HG03097 (cell line): ENCODE measurements around the gene DMWD.
"Not testable (repeated sequence)": the region's sequence is repeated elsewhere in the genome, so short reads cannot be mapped to it uniquely, and the experiment has no call there.

ENCODE experiments used
- ATAC-seq: cut with Tn5 transposase; IDR thresholded peaks from one replicate; pipeline ENCODE4 v1.9.1; 2021; ENCODE audit not compliant: unreplicated experiment, low FRiP score

The DMWD gene

GRCh38 chr19:45817010-45817724, 24.5 kb upstream of the DMWD start:
- ATAC-seq, result peak; percentile 82

DNA sequence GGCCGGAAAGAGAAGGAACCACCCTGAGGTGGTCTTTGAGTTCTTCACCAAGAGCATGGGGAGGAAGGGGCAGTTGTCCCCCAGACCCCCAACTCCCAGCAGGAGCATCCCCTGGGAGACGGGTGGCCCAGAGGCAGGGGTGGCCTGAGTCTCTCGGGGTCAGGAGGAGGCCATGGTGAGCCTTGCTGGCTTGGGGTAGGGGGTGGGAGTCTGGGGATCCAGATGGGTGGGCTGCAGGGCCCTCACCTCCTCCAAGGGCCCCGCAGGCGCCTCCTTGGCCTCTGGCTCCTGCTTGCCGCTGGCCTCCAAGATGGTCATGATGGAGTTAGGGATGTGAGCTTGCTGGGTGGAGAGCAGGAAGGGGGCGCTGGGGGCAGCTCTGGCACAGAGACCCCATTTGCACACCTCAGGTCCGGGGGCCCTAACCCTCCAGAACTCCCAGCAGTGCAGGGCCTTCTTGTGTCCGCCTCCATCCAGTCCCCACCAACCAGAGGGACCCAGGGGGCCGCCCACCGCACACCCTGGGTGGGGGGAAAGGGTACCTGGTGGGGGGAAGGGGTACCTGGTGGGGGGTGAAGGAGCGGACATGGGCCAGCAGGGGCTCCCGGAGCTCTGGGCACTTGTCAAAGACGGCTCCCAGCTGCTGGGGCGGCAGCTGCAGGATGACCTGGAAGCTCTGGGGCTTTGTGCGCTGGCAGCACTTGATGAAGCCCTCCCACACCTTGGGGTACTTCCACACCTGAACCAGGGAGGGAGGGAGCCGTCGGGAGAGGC, 23.8 kb upstream of the DMWD start:
- ATAC-seq, result no peak

- no peak for ATAC-seq
Measured at GRCh38 chr19:45815481-45816216, 23.0 kb upstream of the DMWD start.

DNA sequence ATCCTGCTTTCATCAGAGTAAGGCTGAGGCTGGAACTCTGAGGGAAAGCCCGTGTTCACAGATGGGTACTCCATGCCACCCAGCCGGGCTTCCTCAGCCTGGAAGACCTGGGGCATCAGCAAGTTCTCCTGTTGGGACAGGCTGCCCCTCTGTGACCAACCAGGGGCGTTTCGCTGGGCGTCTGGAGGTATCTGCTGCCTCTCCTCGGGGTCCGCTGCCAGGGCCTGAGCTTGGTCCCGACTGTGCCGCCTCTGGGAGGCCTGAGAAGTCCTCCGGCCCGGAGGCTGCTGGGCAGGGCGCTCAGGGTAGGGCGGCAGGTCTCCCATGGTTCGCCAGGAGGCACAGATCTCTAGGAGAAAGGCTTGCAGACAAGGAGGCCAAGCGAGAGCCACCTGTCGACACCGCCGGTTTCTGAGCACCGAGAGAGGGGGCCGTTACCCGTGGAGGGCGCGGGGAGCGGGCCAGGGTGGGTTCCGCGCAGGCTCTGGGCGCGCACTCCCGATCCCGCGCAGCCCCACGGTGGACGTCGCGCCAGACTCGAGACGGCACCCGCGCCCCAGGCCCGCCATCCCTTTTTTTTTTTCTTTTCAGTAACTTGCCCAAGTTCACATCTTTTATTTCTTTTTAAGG, 22.3 kb upstream of the DMWD start, which contains the start of gene RSPH6A:
Gene RSPH6A (minus strand): TSS at position 458 of the 630 bp plus-strand sequence. CDS start 132 bp downstream, at position 326.
- ATAC-seq, result no peak

- ATAC-seq, result no peak
Measured at GRCh38 chr19:45814166-45814780, 21.6 kb upstream of the DMWD start.

- no peak for ATAC-seq
Measured at GRCh38 chr19:45812297-45812696, 19.7 kb upstream of the DMWD start.

DNA sequence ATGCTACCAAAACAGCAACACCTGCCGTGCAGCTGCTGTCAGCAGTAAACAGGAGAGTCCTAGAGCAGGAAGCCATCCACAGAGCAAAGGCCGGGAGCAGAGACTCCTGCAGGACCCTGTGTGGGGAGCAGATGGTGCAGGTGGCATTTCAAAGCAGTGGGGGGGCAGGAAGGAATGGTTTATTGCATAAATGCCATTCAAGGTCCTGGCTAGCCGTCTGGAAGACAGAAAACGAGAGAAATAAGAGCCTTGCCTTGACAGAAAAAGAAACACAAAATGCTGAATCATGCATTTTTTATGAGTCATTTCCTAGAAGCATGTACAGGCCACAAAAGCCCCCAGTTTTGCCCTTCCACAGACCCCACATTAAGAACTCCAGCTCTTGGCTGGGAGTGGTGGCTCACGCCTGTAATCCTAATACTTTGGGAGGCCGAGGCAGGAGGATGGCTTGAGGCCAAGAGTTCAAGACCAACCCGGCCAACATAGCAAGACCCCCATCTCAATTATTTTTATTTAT, 17.1 kb upstream of the DMWD start:
- no peak for ATAC-seq

GRCh38 chr19:45805719-45806118, 13.1 kb upstream of the DMWD start:
- ATAC-seq, result no peak

DNA sequence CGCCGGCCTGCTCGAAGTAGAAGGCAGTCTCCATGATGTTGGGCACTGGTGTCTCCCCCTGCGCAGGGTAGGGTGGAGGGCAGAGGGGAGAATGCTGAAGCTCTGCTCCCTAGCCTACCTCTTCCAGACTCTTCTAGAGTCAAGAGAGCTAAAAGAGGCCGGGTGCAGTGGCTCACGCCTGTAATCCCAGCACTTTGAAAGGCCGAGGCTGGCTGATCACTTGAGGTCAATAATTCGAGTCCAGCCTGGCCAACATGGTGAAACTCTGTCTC, 12.2 kb upstream of the DMWD start:
- no peak for ATAC-seq

DNA sequence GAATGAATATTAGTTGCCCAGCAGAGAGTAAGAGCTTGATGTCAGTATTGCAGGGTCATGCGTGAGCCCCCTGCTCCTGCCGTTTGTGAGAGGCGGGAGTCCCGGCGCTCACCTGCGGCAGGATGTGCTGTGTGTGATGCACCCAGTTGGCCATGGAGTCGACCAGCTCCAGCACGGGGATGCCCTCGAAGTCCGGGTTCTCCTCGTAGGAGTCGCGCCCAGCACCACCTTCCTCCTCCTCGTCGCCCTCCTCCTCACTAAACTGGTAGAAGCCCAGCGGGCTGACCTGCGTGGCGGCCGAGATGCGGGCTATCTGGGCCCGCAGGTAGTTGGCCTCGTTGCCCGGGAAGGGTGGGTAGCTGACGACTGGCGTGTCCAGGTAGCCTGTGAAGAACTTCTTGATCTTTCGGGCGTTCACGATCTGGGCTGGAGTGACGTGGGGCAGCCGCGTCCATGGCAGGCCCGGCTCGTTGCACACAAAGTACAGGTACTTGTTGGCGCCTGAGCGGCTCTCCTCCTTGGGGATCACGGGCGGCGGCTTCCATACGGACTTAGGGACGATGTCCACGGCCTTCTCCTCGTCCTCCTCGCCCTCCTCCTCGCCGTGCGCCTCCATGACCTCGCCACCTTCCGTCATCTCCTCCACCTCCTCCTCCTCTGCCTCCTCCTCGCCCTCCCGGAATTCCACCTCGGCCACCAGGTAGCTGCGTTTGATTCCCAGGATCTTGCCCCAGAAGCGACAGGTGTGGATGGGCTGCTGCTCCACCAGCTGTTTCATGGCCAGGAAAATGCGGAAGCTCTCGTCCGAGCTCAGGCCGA, 11.7 kb upstream of the DMWD start:
- no peak for ATAC-seq

GRCh38 chr19:45801603-45802175, 9.0 kb upstream of the DMWD start:
- no peak for ATAC-seq

- ATAC-seq, result no peak
Measured at GRCh38 chr19:45800070-45800553, 7.5 kb upstream of the DMWD start.

GRCh38 chr19:45799541-45799940, 6.9 kb upstream of the DMWD start:
- ATAC-seq, result not testable (repeated sequence)

DNA sequence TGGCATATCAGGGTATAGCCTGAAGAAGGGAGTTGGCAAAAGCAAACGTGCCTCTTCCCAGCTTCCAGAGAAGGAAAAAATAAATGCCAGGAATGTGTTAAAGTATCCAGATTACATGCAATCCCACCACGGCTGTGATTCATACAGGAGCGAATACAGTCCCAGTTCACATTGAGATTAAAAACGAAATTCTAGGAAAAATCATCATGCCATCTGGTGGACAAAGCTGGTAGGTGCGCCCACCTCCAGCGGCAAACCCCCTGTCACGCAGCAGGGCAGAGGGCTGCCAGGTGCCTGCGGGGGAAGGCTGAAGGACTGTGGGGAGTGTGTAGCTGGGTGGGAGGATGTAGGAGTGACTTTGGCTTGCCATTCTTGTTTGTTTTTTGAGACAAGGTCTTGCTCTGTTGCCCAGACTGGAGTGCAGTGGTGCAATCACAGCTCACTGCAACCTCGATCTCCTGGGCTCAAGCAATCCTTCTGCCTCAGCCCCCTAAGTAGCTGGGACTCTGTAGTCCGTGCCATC, 6.4 kb upstream of the DMWD start:
- ATAC-seq, result no peak

DNA sequence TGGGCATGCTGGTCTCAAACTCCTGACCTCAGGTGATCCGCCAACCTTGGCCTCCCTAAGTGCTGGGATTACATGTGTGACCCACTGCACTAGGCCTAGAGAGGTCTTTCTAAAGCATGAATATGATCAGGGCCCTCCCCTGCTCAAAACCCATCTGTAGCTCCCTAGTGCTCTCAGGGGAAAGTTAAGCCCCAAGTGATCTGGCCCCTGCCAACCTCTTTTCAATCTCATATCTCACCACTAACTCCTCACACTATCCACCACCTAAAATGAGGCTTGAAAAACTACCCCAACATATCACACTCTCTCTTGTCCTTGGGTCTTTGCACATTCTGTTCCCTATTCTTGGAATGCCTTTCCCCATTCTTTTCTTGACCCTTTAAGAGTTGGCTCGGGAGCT, 2.0 kb upstream of the DMWD start:
- ATAC-seq, result no peak

GRCh38 chr19:45793876-45794275, 1.2 kb upstream of the DMWD start:
- ATAC-seq, result no peak

- ATAC-seq, result no peak
Measured at GRCh38 chr19:45793178-45793564, 526 bp upstream of the DMWD start.

GRCh38 chr19:45791744-45792469, 738 bp downstream of the DMWD start:
- ATAC-seq, result peak; percentile 23
